Epidermal melanocyte (primary cell): ENCODE measurements around the gene LRCH4.

Source experiments
- DNase-seq: peaks from one replicate; pipeline ENCODE4 v3.0.0; 2011; ENCODE audit warnings: low spot score; ENCODE audit not compliant: insufficient read length

Gene LRCH4

GRCh38 chr7:100606313-100606712 is 20.4 kb upstream of the LRCH4 start:
- DNase-seq = no peak

- no peak for DNase-seq
Measured at GRCh38 chr7:100604976-100605911, 19.3 kb upstream of the LRCH4 start.

GRCh38 chr7:100604028-100604975 is 18.4 kb upstream of the LRCH4 start:
- peak; percentile 80 for DNase-seq

GRCh38 chr7:100603726-100604027 is 17.7 kb upstream of the LRCH4 start:
- DNase-seq = no peak

GRCh38 chr7:100602889-100603725 is 17.2 kb upstream of the LRCH4 start:
- DNase-seq = peak; percentile 79

- DNase-seq = no peak
Measured at GRCh38 chr7:100600730-100601038, 14.8 kb upstream of the LRCH4 start.

- DNase-seq = no peak
Measured at GRCh38 chr7:100599911-100600729, 14.2 kb upstream of the LRCH4 start.

- DNase-seq = no peak
Measured at GRCh38 chr7:100598425-100598824, 12.5 kb upstream of the LRCH4 start.

GRCh38 chr7:100595188-100595587 is 9.3 kb upstream of the LRCH4 start:
- DNase-seq = no peak

- no peak for DNase-seq
Measured at GRCh38 chr7:100591596-100591995, 5.7 kb upstream of the LRCH4 start.

GRCh38 chr7:100590077-100590737 is 4.3 kb upstream of the LRCH4 start:
- DNase-seq = no peak

- no peak for DNase-seq
Measured at GRCh38 chr7:100589341-100589947, 3.5 kb upstream of the LRCH4 start.

- DNase-seq = no peak
Measured at GRCh38 chr7:100588438-100588837, 2.5 kb upstream of the LRCH4 start.

GRCh38 chr7:100586266-100587025 is 517 bp upstream of the LRCH4 start, which contains the start of gene FBXO24:
Gene FBXO24, plus strand, starts transcription at chr7:100586328. Its CDS starts 298 bp downstream, at chr7:100586626.
- DNase-seq = peak; percentile 99

- peak; percentile 42 for DNase-seq
Measured at GRCh38 chr7:100584683-100585510, 1.0 kb downstream of the LRCH4 start.

- DNase-seq = no peak
Measured at GRCh38 chr7:100584054-100584682, 1.8 kb downstream of the LRCH4 start.
